Left lung (tissue), 10 donors: ENCODE results near the gene TRIM17. TPM values are rescaled to one million over a fixed set of nuclear protein-coding genes. Genes with fewer than 3 reads are reported as not detected.

Source experiments
- ATAC-seq: fragments of 200-7000 bp; cut with Tn5 transposase; one replicate; pipeline ENCODE4 v1.9.1; 2020; ENCODE audit warnings: moderate library complexity
- DNase-seq, 4 donors: peaks; one replicate each; pipeline ENCODE4 v3.0.0-alpha.2; 2013 to 2020
- H3K27ac ChIP-seq, 2 donors: fragments of 200-600 bp; sonication (generic) in 1 of 2; one replicate each; pipeline versions ENCODE4 v1.5.0 to v1.8.0; 2020 to 2021
- H3K27me3 ChIP-seq, 2 donors: fragments of 200-600 bp; sonication (generic) in 1 of 2; one replicate each; pipeline versions ENCODE4 v1.5.0 to v1.8.0; 2020 to 2021
- H3K36me3 ChIP-seq, 2 donors: fragments of 200-600 bp; sonication (generic) in 1 of 2; one replicate each; pipeline versions ENCODE4 v1.5.0 to v1.8.0; 2020 to 2021
- H3K4me1 ChIP-seq, 2 donors: fragments of 200-600 bp; one replicate each; pipeline ENCODE4 v1.8.0; 2021
- H3K4me3 ChIP-seq, 2 donors: fragments of 200-600 bp; sonication (generic) in 1 of 2; one replicate each; pipeline versions ENCODE4 v1.5.0 to v1.8.0; 2020 to 2021; ENCODE audit warnings: mild to moderate bottlenecking in 1 of 2
- H3K9me3 ChIP-seq, 2 donors: fragments of 200-600 bp; sonication (generic) in 1 of 2; one replicate each; pipeline versions ENCODE4 v1.5.0 to v1.8.0; 2020 to 2021
- CTCF ChIP-seq, 2 donors: fragments of 200-600 bp; sonication (generic) in 1 of 2; IDR thresholded peaks; one replicate each; pipeline versions ENCODE4 v1.5.0 to v1.8.0; 2021; ENCODE audit warnings: antibody characterized with exemption in 2 of 2
- intact Hi-C, 2 donors: fragments of 100-400 bp; cut with DNase I; formaldehyde crosslinking; loops; one replicate each; pipeline versions ENCODE4 v1.11.2 to v1.14.2; 2022
- polyA plus RNA-seq, 6 donors: library from polyadenylated mRNA; unstranded; fragments of 120-200 nt; gene quantifications; one replicate each; pipeline ENCODE4 v1.2.1, GENCODE V29; 2013; ENCODE audit not compliant: insufficient read length in 6 of 6
- total RNA-seq, 2 donors: library from RNA; stranded (reverse); fragmentation: NEBNext Ultra II Directional; extraction: Animal tissue kit (Norgen Biotek cat#: 25700); gene quantifications; one replicate each; pipeline ENCODE4 v1.2.1, GENCODE V29; 2021
- donor health status: DM: no; HTN: yes; CAD: no.
- donor health status: DM: no; HTN: no; CAD: no.

Gene TRIM17
- total and polyA plus RNA-seq, 8 donors = 1.3 to 4.0 (median 3.3) TPM

GRCh38 chr1:228393811-228394570 lies 22.7 kb downstream of the TRIM17 start:
- no peaks in the 10 kb centered on the region for H3K27me3 ChIP-seq

GRCh38 chr1:228393268-228393701 lies 23.4 kb downstream of the TRIM17 start:
- no peaks in the 10 kb centered on the region for H3K27me3 ChIP-seq
- H3K4me1 ChIP-seq = peaks cover 0 to 2% of the 10 kb centered on the region in 2 donors
- intact Hi-C loops = no loop called here
- DNase-seq = peak in 2 of 4 donors; percentile 35 to 83
- peaks cover 0 to 69% of the 10 kb centered on the region in 2 donors for H3K36me3 ChIP-seq
- ATAC-seq = peak; percentile 90
- peak in 1 of 2 donors; percentile 38 for TF ChIP-seq CTCF (IDR thresholded peaks at IDR 0.05)
- H3K27ac ChIP-seq = no peak overlapping the region
- no peaks in the 10 kb centered on the region for H3K9me3 ChIP-seq
- H3K4me3 ChIP-seq = no peak overlapping the region

More at GRCh38 chr1:228393811-228394570, 22.7 kb downstream of the TRIM17 start:
- no peak overlapping the region for H3K4me3 ChIP-seq
- intact Hi-C loops = no loop called here
- peaks cover 0 to 2% of the 10 kb centered on the region in 2 donors for H3K4me1 ChIP-seq
- DNase-seq (peak in 2 of 4 donors; percentile 17 to 41), ATAC-seq (no peak)
- H3K36me3 ChIP-seq = peaks cover 0 to 76% of the 10 kb centered on the region in 2 donors
- no peak overlapping the region for H3K27ac ChIP-seq
- TF ChIP-seq CTCF (IDR thresholded peaks at IDR 0.05) = peak in 1 of 2 donors; percentile 8
- no peaks in the 10 kb centered on the region for H3K9me3 ChIP-seq

GRCh38 chr1:228392111-228392936 lies 24.3 kb downstream of the TRIM17 start:
- Histone ChIP-seq H3K36me3 (peaks cover 0 to 60% of the 10 kb centered on the region in 2 donors), H3K27ac (no peak overlapping the region), H3K4me3 (no peak overlapping the region), H3K9me3 (no peaks in the 10 kb centered on the region), H3K27me3 (no peaks in the 10 kb centered on the region), H3K4me1 (peaks cover 0 to 2% of the 10 kb centered on the region in 2 donors)
- intact Hi-C loops = no loop called here
- DNase-seq (peak in 2 of 4 donors; percentile 13 to 33), ATAC-seq (no peak)
- TF ChIP-seq CTCF (IDR thresholded peaks at IDR 0.05) = no peak

DNA sequence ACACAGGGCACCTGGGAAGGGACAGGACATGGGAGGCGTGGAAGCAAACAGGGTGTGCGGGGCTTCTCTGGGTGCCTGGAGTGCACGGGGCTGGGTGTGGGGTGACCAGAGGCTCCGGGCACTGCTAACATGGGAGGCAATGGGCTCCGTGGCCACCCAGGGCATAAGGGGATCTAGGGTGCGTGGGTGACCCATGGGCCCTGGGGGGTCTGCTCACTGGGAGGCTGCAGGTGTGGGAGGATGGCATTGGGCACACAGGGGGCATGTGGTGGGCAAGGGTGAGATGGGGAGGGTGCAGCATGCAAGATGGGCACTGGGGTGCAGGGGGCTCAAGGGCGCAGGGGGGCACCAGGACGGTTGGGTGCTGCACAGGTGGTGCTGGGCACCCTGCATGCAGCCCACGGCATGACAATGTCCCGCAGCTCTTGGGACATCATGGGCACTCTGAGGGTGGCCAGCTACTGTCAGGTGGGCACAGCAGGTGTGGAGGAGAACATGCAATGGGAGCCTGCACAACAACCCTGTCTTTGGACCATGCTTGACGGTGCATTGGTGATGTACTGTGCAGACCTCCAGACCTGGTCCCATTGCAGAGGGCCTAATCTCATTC lies 25.1 kb downstream of the TRIM17 start:
- Histone ChIP-seq H3K9me3 (no peaks in the 10 kb centered on the region), H3K4me1 (peaks cover 0 to 2% of the 10 kb centered on the region in 2 donors), H3K36me3 (peaks cover 0 to 52% of the 10 kb centered on the region in 2 donors), H3K27ac (no peak overlapping the region), H3K27me3 (no peaks in the 10 kb centered on the region), H3K4me3 (no peak overlapping the region)
- intact Hi-C loops = no loop called here
- peak in 2 of 4 donors; percentile 24 to 63 for DNase-seq
- no peak for ATAC-seq
- TF ChIP-seq CTCF (IDR thresholded peaks at IDR 0.05) = no peak
